Dendritic cell treated with granulocyte-macrophage colony-stimulating factor and Interleukin-4, amounts not matched to agents 40 ng/mL and 50 ng/mL, for 4 days (primary cell): ENCODE results near the gene IMMP2L.
"Not testable (repeated sequence)": the region's sequence is repeated elsewhere in the genome, so short reads cannot be mapped to it uniquely, and the experiment has no call there.

ENCODE experiments used
- H3K27ac Mint-ChIP-seq: one replicate; pipeline ENCODE4 v1.8.0; 2022; ENCODE audit warnings: mild to moderate bottlenecking, mixed read lengths
- H3K27me3 Mint-ChIP-seq: one replicate; pipeline ENCODE4 v1.8.0; 2022; ENCODE audit warnings: mild to moderate bottlenecking, mixed read lengths
- H3K36me3 Mint-ChIP-seq: one replicate; pipeline ENCODE4 v1.8.0; 2022; ENCODE audit warnings: low read depth, mixed read lengths
- H3K4me1 Mint-ChIP-seq: one replicate; pipeline ENCODE4 v1.8.0; 2022; ENCODE audit warnings: low read depth, mixed read lengths
- H3K4me3 Mint-ChIP-seq: one replicate; pipeline ENCODE4 v1.8.0; 2022; ENCODE audit warnings: mild to moderate bottlenecking, moderate library complexity, mixed read lengths
- H3K9me3 Mint-ChIP-seq: one replicate; pipeline ENCODE4 v1.8.0; 2022; ENCODE audit warnings: mixed read lengths
- intact Hi-C: fragments of 100-400 bp; cut with micrococcal nuclease; formaldehyde crosslinking; loops from one replicate; pipeline ENCODE4 v1.15.0; 2022

Gene IMMP2L

DNA sequence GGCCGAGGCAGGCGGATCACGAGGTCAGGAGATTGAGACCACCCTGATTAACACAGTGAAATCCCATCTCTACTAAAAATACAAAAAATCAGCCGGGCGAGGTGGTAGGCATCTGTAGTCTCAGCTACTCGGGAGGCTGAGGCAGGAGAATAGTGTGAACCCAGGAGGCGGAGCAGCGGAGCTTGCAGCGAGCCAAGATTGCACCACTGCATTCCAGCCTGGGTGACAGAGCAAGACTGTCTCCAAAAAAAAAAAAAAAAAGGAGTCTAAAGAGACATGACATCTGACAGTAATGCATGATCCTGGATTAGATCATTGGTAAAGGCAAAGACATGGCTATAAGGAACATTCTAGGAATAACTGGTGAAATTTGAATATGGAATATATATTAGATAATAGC lies 489.6 kb downstream of the IMMP2L start:
- H3K9me3 Mint-ChIP-seq, H3K36me3 Mint-ChIP-seq, H3K27me3 Mint-ChIP-seq, H3K27ac Mint-ChIP-seq, intact Hi-C loops, H3K4me3 Mint-ChIP-seq: not testable (repeated sequence)
- peaks cover 26% of the 10 kb centered on the region for H3K4me1 Mint-ChIP-seq

DNA sequence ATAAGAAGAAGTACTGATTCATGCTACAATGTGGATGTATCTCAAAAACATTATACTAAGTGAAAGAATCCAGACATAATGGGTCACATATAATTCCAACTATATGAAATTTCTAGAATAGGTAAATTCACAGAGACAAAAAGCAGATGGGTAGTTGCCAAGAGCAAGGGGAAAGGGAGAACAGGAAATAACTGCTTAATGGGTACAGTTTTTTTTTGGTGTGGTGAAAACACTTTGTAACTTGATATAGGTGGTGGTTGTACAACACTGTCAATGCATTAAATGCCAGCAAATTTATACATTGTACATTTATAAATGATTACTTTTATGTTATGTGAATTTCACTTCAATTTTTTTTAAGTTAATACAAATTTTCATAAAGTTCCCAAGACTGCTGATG lies 490.7 kb downstream of the IMMP2L start:
- H3K27me3 Mint-ChIP-seq, result no peaks in the 10 kb centered on the region
- no peak overlapping the region for H3K27ac Mint-ChIP-seq
- peaks cover 20% of the 10 kb centered on the region for H3K4me1 Mint-ChIP-seq
- no peak overlapping the region for H3K4me3 Mint-ChIP-seq
- intact Hi-C loops, result no loop called here
- H3K36me3 Mint-ChIP-seq, result no peaks in the 10 kb centered on the region
- no peaks in the 10 kb centered on the region for H3K9me3 Mint-ChIP-seq

DNA sequence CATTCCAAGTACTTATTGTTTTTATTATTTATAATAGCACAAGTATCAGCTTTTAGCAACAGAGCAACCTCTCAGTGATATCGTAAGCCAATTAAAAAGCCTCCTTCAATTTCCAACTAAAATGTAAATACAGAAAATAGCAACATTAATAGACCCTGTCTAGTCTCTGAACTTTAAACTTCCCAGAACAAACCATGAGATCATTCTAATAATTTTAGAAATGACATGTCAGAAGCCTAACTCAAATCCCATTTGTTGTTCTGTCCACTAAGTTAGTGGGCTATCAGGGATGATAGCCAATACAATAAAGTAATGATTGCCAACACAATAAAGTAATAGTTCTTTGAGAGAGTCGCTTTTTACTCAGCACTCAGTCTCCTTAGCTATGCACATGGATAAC lies 493.7 kb downstream of the IMMP2L start:
- Mint-ChIP-seq H3K4me3 (no peak overlapping the region), H3K36me3 (no peaks in the 10 kb centered on the region), H3K27me3 (no peaks in the 10 kb centered on the region), H3K9me3 (peaks cover 22% of the 10 kb centered on the region), H3K27ac (no peak overlapping the region), H3K4me1 (peaks cover 9% of the 10 kb centered on the region)
- intact Hi-C loops, result no loop called here

DNA sequence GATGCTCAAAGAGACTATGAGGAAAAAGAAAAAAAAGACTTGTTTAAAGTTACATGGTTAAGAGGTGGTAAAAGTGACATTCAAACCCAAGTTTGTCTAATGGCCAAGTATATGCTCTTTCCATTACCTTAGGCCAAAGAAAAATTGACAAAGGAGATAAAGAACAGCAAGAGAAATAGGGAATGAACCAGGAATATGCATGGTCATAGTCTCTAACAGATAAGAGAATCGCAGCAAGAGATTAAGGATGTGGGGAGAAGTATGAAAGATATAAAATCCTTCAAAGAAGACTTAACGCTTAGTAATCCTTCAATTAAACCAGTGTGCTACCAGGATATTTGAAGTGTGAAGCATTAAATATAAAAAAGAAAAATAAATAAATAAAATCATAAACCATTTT lies 494.6 kb downstream of the IMMP2L start:
- no peaks in the 10 kb centered on the region for H3K36me3 Mint-ChIP-seq
- H3K27me3 Mint-ChIP-seq, result no peaks in the 10 kb centered on the region
- peaks cover 31% of the 10 kb centered on the region for H3K9me3 Mint-ChIP-seq
- peaks cover 6% of the 10 kb centered on the region for H3K4me1 Mint-ChIP-seq
- no peak overlapping the region for H3K27ac Mint-ChIP-seq
- intact Hi-C loops, result no loop called here
- H3K4me3 Mint-ChIP-seq, result no peak overlapping the region

DNA sequence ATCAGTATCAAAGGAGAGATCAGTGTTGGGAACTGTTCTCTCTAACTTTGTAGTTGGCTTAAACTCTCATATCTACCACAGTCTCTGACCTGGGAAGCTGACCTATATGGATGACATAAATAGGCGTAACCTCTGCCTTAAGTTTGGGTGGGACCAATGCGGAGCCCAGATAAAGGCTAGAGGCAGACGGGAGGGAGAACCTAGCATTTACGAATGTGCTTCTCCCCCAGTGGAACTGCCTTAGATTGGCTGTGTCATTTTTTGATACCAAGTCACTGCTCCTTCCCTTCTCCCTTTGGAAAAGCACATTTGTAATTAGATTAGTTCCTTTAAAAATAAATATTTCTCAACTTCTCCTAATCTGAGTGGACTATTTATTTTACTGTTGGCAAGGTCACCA lies 495.0 kb downstream of the IMMP2L start:
- no peak overlapping the region for H3K27ac Mint-ChIP-seq
- H3K4me1 Mint-ChIP-seq, result peaks cover 6% of the 10 kb centered on the region
- no peak overlapping the region for H3K4me3 Mint-ChIP-seq
- H3K27me3 Mint-ChIP-seq, result no peaks in the 10 kb centered on the region
- intact Hi-C loops, result no loop called here
- H3K9me3 Mint-ChIP-seq, result peaks cover 35% of the 10 kb centered on the region
- no peaks in the 10 kb centered on the region for H3K36me3 Mint-ChIP-seq

DNA sequence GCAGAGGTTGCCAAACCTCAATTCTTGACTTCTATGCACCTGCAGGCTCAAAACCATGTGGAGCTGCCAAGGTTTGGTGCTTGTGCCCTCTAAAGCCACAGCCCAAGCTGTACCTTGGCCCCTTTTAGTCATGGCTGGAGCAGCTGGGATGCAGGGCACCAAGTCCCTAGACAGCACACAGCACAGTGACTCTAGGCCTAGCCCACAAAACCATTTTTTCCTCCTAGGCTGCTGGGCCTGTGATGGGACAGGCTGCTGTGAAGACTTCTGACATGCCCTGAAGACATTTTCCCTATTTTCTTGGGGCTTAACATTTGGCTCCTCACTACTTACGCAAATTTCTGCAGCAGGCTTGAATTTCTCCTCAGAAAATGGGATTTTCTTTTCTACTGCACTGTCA lies 499.1 kb downstream of the IMMP2L start:
- no peak overlapping the region for H3K27ac Mint-ChIP-seq
- H3K4me1 Mint-ChIP-seq, result peaks cover 6% of the 10 kb centered on the region
- peaks cover 44% of the 10 kb centered on the region for H3K9me3 Mint-ChIP-seq
- intact Hi-C loops, result no loop called here
- H3K27me3 Mint-ChIP-seq, result no peaks in the 10 kb centered on the region
- no peaks in the 10 kb centered on the region for H3K36me3 Mint-ChIP-seq
- no peak overlapping the region for H3K4me3 Mint-ChIP-seq

DNA sequence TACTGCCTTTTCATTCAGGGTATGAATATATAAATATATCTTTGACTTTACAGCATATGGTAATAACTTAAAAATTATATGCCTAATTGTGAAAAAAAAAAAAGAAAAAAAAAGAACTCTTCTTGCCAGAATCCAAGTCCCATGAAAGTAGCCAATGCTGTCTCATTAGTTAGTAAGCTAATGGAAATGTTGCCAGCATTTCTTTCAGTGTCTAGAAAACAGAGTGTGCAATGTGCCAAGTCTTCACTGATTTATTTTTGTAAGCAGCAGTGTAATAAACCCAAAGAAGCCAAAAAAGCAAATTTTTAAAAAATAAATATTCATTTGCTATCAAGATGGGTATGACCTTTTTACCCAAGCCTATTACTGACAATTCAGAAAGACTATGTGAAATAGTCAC lies 502.5 kb downstream of the IMMP2L start:
- no peak overlapping the region for H3K4me3 Mint-ChIP-seq
- peaks cover 34% of the 10 kb centered on the region for H3K9me3 Mint-ChIP-seq
- intact Hi-C loops, result no loop called here
- no peaks in the 10 kb centered on the region for H3K27me3 Mint-ChIP-seq
- H3K36me3 Mint-ChIP-seq, result no peaks in the 10 kb centered on the region
- H3K4me1 Mint-ChIP-seq, result no peaks in the 10 kb centered on the region
- H3K27ac Mint-ChIP-seq, result no peak overlapping the region

DNA sequence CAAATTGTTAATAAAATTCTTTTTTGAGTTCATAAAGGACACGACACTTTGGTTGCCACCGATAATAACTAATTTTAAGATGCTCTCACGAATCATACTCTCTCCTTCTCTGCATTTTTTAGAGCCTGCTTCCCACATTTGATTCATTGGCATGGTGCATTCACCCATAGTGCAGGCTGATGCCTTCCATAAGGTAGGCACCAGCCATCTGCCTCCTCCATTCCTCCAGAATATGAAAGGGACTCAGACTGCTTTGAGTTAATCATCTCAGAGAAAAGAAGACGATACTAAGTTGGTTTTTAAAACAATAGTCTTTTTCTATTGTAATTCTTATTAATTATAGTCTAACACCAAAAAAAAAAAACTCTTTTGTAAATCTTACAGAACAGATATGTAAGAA lies 505.2 kb downstream of the IMMP2L start:
- intact Hi-C loops, result no loop called here
- no peaks in the 10 kb centered on the region for H3K27me3 Mint-ChIP-seq
- no peaks in the 10 kb centered on the region for H3K4me1 Mint-ChIP-seq
- H3K4me3 Mint-ChIP-seq, result no peak overlapping the region
- H3K36me3 Mint-ChIP-seq, result no peaks in the 10 kb centered on the region
- H3K27ac Mint-ChIP-seq, result no peak overlapping the region
- peaks cover 7% of the 10 kb centered on the region for H3K9me3 Mint-ChIP-seq

DNA sequence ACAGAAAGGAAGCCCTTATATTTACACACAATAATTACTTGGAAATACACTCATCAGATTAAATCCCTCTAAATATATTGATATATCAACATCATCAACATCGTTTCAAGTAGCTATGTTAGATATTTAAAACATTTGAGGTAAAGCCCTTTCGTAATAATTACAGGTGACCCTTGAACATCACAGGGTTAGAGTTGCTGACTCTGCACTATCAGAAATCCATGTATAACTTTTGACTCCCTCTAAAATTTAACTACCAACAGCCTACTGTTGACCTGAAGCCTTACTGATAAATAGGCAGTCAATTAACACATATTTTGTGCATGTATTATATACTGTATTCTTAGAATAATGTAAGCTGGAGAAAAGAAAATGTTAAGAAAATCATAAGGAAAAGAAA lies 505.9 kb downstream of the IMMP2L start:
- Mint-ChIP-seq H3K27me3 (no peaks in the 10 kb centered on the region), H3K27ac (no peak overlapping the region), H3K4me1 (no peaks in the 10 kb centered on the region), H3K4me3 (no peak overlapping the region), H3K9me3 (no peaks in the 10 kb centered on the region), H3K36me3 (no peaks in the 10 kb centered on the region)
- intact Hi-C loops, result no loop called here

DNA sequence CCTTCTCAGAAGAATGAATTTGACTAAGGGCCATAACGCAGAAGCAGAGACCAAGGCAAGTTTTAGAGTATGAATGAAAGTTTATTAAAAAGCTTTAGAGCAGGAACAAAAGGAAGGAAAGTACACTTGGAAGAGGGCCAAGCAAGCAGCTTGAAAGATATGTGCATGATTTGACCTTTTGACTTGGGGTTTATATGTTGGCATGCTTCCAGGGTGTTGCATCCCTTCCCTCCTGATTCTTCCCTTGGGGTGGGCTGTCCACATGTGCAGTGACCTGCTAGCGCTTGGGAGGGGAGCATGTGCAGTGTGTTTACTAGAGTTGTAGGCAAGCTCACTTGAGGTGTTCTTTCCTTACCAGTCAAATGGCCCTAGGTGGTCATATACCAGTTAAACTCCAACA lies 509.3 kb downstream of the IMMP2L start:
- Mint-ChIP-seq H3K27me3 (no peaks in the 10 kb centered on the region), H3K4me1 (no peaks in the 10 kb centered on the region), H3K27ac (no peak overlapping the region), H3K4me3 (no peak overlapping the region), H3K36me3 (no peaks in the 10 kb centered on the region), H3K9me3 (no peaks in the 10 kb centered on the region)
- intact Hi-C loops, result no loop called here

DNA sequence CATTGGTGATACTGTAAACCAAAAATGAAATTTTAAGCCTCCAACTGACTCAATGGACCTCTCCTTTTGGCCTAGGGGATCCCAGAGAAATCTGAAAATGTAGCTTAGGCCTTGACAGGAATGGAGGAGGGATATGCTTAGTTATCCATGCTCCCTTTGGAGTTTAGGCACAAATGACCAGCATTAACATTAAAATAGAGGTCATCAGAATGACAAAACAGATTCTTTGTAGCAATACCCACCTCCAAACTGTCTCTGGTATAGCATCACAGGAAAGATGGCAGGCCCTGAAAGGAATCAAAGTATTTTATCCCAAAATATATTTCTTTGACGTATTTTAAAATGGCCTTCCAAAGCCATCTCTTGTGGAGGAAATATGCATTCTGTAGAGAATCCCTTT lies 510.5 kb downstream of the IMMP2L start:
- Mint-ChIP-seq H3K27me3 (no peaks in the 10 kb centered on the region), H3K36me3 (no peaks in the 10 kb centered on the region), H3K9me3 (no peaks in the 10 kb centered on the region), H3K4me1 (no peaks in the 10 kb centered on the region), H3K4me3 (no peak overlapping the region), H3K27ac (no peak overlapping the region)
- intact Hi-C loops, result no loop called here

DNA sequence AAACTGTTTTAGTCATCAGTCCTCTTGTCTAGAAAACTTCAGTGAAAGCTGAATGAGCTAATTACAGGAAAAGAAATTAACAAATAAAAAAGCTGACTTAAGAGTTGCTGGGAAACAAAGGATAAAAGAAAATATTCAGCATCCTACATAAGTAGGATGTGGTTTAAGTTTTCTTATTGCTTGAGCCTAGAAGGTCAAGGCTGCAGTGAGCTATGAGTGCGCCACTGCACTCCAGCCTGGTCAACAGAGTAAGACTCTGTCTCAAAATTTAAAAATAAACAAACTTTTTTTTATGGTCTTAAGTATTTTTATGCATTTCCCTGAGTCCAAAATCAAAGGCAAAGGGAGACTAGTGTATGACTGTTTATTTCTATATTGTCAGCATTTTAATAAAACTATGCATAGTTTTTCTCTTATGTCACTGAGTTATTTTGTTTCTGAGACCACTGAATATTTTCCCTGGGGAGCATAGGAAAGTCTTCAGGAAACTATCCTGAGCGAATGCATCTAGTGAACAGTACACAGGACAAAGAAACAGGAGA lies 511.3 kb downstream of the IMMP2L start:
- Mint-ChIP-seq H3K9me3 (no peaks in the 10 kb centered on the region), H3K4me3 (no peak overlapping the region), H3K36me3 (no peaks in the 10 kb centered on the region), H3K4me1 (no peaks in the 10 kb centered on the region), H3K27ac (no peak overlapping the region), H3K27me3 (no peaks in the 10 kb centered on the region)
- intact Hi-C loops, result no loop called here

DNA sequence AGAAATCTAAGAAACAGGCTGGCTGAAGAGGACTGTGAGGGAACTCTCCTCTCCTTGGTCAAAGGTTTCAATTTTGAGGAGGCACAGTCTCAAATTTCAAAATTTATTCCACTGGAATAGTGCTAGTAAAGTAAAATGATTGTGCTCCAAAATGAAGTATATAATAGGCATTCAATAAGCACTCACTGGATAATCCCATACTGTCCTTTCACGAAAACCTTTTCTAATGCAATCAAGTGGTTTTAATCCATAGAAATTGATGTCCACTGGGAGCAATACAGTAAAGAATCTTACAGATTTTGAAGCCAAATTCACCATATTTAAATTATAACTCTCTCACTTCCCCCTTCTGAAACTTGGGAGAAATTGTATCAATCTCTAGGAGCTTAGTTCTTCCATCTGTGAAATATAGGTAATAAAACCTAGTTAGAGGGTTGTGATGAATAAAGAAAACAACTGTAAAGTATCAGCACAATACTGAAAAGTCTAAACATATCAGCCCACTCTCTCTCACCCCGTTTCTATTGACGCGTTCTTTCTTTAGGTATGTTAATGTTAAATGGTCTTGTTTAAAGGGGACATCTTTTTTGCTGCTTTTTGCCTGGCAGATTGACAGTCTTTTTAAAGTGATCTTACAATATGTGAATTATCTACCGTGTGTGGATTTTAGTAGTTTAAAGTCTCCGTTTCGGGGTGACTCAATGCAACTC lies 512.2 kb downstream of the IMMP2L start:
- Mint-ChIP-seq H3K9me3 (no peaks in the 10 kb centered on the region), H3K4me3 (no peak overlapping the region), H3K4me1 (no peaks in the 10 kb centered on the region), H3K36me3 (no peaks in the 10 kb centered on the region), H3K27ac (no peak overlapping the region), H3K27me3 (no peaks in the 10 kb centered on the region)
- intact Hi-C loops, result no loop called here

DNA sequence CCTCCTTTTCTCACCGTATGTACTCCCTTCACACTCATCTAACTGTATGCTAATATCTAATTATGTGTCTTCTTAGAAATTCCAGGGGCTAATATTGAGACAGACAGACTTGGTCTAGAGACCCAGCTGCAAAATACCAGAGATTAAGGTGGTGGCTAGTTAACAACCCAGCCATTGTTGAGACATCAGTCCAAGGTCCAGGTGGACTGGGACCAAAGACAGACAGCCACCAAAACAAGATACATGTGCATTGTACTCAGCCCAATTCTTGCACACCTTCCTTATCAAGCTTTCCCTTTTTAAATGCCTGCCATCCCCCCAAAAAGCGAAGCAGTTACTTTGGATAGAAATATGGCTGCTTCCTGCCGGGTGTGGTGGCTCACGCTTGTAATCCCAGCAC lies 514.7 kb downstream of the IMMP2L start:
- Mint-ChIP-seq H3K4me1 (no peaks in the 10 kb centered on the region), H3K4me3 (no peak overlapping the region), H3K36me3 (no peaks in the 10 kb centered on the region), H3K27me3 (no peaks in the 10 kb centered on the region), H3K9me3 (no peaks in the 10 kb centered on the region), H3K27ac (no peak overlapping the region)
- intact Hi-C loops, result no loop called here

DNA sequence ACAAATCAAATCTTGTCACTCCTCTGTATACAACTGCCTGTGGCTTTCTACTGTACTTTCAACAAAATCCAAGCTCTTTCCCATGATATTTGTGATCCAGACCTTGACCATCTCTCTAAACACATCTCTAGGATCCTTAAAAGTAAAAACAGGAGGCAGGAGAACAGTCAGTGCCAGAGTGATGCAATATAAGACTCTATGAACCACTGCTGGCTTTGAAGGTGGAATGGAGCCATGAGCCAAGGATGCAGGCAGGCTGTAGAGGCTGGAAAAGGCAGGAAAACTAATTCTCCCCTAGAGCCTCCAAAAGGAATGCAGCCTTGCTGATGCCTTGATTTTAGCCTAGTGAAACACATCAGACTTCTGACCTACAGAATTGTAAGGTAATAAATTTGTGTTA lies 516.8 kb downstream of the IMMP2L start:
- Mint-ChIP-seq H3K9me3 (no peaks in the 10 kb centered on the region), H3K27me3 (no peaks in the 10 kb centered on the region), H3K4me3 (no peak overlapping the region), H3K27ac (no peak overlapping the region), H3K36me3 (no peaks in the 10 kb centered on the region), H3K4me1 (peaks cover 5% of the 10 kb centered on the region)
- intact Hi-C loops, result no loop called here
